ENCODE data around the gene CAMTA1. TPM values are rescaled to one million over a fixed set of nuclear protein-coding genes. Genes with fewer than 3 reads are reported as not detected.

CAMTA1 gene
- total and polyA plus RNA-seq, 9 of the 15 experiments (the other 6 are each of a cell fraction or from before 2014, with no cell fraction given): 43.9 to 161 (median 65.9) TPM

GRCh38 chr1:6784560-6785317, 515 bp upstream of the CAMTA1 start:
- Histone ChIP-seq H3K4me1 (replicated peaks in 1 of 2; ENCODE audit: control insufficient read depth in 2 of 2, insufficient read depth in 2 of 2, low read length in 2 of 2) (peaks cover 13 to 23% of the 10 kb centered on the region in 2 experiments; a peak in 4 of 5 replicates), H3K27me3 (ENCODE audit: control insufficient read depth in 2 of 2, insufficient read depth in 2 of 2, low read length in 2 of 2) (no peaks in the 10 kb centered on the region), H3K9me3 (replicated peaks; ENCODE audit: control insufficient read depth, insufficient read depth, low read depth, low read length) (no peaks in the 10 kb centered on the region), H3K9ac (ENCODE audit: insufficient read depth in 1 of 2, low read depth in 2 of 2, low read length in 2 of 2) (peak overlapping the region; percentile 82 to 95), H3K36me3 (ENCODE audit: control insufficient read depth, insufficient read depth, low read length) (0 out of 3 replicates have a peak, but pooled peaks cover 4% of the 10 kb centered on the region), H2AFZ (ENCODE audit: low read depth, low read length) (peak overlapping the region; percentile 90), H4K20me1 (replicated peaks; ENCODE audit: control insufficient read depth, insufficient read depth, low read length) (peaks cover 24% of the 10 kb centered on the region), H3K79me2 (ENCODE audit: control insufficient read depth, insufficient read depth, low read length) (peaks cover 46% of the 10 kb centered on the region), H3K9me1 (ENCODE audit: control insufficient read depth, insufficient read depth, low read length) (peaks cover 9% of the 10 kb centered on the region), H3K4me2 (ENCODE audit: insufficient read depth, low read length) (peak overlapping the region; percentile 83), H3K4me3 (peak overlapping the region; percentile 96), H3K27ac (ENCODE audit: extremely low read depth, low read depth, low read length) (peak overlapping the region; percentile 97)
- no TSS peak for BruUV-seq (replicated peaks)
- WGBS (ENCODE audit: insufficient coverage, low coverage, missing lambda C conversion rate): under 1% methylated on average over 43 of the region's 79 CpGs
- ChIA-PET POLR2A (interaction anchor here (0.6 to 1.6 kb wide), 21 partner anchors 9 to 440 kb away, joined by 3 to 10 read pairs (median 3); no protein-coding TSS in a partner anchor), CTCF (ENCODE audit: low intra/inter-chr PET ratio) (interaction anchor here (0.6 kb wide), 1 partner anchor 58 kb away, joined by 4 read pairs; no protein-coding TSS in a partner anchor)
- in situ Hi-C loops (cut with MboI) (no loop called here), intact Hi-C loops (cut with micrococcal nuclease) (loop anchor here (5.0 kb wide), 1 partner anchor 57 kb away; no protein-coding TSS in a partner anchor)
- FAIRE-seq: peak; percentile 100
- ATAC-seq: peak; percentile 94
- peak; percentile 99 to 100 (median 100) for DNase-seq (ENCODE audit: extremely low read depth in 1 of 4, low spot score in 3 of 4)
- TF ChIP-seq ATF1 (CRISPR knock-in tag; IDR thresholded peaks at IDR 0.05) (0 out of 2 replicates have a peak, but pooled peaks have one; percentile 32), ATF1 (tag; IDR thresholded peaks at IDR 0.05) (peak; percentile 95), POLR2G (IDR thresholded peaks at IDR 0.05; ENCODE audit: low read depth, low read length) (peak; percentile 96), FOXP1 (CRISPR knock-in tag; IDR thresholded peaks at IDR 0.05) (peak; percentile 93; the same call in 1 of the 2 replicates), GTF2A2 (tag; IDR thresholded peaks at IDR 0.05) (no peak), NCOR1 (IDR thresholded peaks at IDR 0.05) (peak; percentile 47; the same call in 1 of the 2 replicates), FOXJ2 (tag; IDR thresholded peaks at IDR 0.05) (peak; percentile 74; the same call in 1 of the 2 replicates), ZNF140 (CRISPR knock-in tag; IDR thresholded peaks at IDR 0.05) (no peak), E2F6 (IDR thresholded peaks at IDR 0.05; ENCODE audit: borderline replicate concordance in 1 of 2, extremely low read depth in 1 of 2, insufficient read depth in 1 of 2, insufficient read length in 1 of 2, low read depth in 1 of 2, low read length in 1 of 2, poor library complexity in 1 of 2, severe bottlenecking in 1 of 2) (peak; percentile 97), L3MBTL2 (IDR thresholded peaks at IDR 0.05) (peak; percentile 99), MEF2D (tag; conservative IDR thresholded peaks at IDR 0.05; ENCODE audit: low read depth) (0 out of 2 replicates have a peak, but pooled peaks have one; percentile 47), HMGN3 (IDR thresholded peaks at IDR 0.05; ENCODE audit: borderline replicate concordance, extremely low read depth, insufficient read length, low read depth, low read length) (peak; percentile 86), ARID1B (IDR thresholded peaks at IDR 0.05) (0 out of 2 replicates have a peak, but pooled peaks have one; percentile 15), C11orf30 (IDR thresholded peaks at IDR 0.05; ENCODE audit: low read depth) (0 out of 2 replicates have a peak, but pooled peaks have one; percentile 32), NCOA1 (IDR thresholded peaks at IDR 0.05; ENCODE audit: low read depth) (no peak)
- TF ChIP-seq, protein P1, sequence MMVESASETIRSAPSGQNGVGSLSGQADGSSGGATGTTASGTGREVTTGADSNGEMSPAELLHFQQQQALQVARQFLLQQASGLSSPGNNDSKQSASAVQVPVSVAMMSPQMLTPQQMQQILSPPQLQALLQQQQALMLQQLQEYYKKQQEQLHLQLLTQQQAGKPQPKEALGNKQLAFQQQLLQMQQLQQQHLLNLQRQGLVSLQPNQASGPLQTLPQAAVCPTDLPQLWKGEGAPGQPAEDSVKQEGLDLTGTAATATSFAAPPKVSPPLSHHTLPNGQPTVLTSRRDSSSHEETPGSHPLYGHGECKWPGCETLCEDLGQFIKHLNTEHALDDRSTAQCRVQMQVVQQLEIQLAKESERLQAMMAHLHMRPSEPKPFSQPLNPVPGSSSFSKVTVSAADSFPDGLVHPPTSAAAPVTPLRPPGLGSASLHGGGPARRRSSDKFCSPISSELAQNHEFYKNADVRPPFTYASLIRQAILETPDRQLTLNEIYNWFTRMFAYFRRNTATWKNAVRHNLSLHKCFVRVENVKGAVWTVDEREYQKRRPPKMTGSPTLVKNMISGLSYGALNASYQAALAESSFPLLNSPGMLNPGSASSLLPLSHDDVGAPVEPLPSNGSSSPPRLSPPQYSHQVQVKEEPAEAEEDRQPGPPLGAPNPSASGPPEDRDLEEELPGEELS (CRISPR knock-in tag; IDR thresholded peaks at IDR 0.05; ENCODE audit: borderline replicate concordance): peak; percentile 88; the same call in 1 of the 2 replicates
